Measurements from ENCODE around the gene OR8D1. TPM values are rescaled to one million over a fixed set of nuclear protein-coding genes. Genes with fewer than 3 reads are reported as not detected.

Gene OR8D1
- total RNA-seq, 1 experiment from 2014 or later = not detected

DNA sequence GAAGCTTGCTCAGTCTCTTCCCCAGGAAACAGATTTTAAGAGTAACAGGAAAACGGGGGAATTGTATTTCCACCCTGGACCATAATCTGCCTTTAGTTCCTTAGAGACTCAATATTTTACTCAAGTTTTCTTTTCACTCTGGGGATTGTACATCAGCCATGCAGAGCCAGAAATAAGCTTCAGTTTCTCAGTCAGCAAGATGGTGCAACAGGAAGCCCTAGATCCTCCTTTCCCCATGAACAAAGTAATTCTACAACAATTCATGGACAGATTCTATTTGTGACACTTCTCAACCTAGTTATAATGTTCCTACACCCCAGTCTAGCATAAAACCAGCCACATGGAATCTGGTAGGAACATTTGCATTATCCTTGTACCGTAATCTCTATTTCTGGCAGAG lies 45.8 kb upstream of the OR8D1 start (continued):
- TF ChIP-seq, protein P1, sequence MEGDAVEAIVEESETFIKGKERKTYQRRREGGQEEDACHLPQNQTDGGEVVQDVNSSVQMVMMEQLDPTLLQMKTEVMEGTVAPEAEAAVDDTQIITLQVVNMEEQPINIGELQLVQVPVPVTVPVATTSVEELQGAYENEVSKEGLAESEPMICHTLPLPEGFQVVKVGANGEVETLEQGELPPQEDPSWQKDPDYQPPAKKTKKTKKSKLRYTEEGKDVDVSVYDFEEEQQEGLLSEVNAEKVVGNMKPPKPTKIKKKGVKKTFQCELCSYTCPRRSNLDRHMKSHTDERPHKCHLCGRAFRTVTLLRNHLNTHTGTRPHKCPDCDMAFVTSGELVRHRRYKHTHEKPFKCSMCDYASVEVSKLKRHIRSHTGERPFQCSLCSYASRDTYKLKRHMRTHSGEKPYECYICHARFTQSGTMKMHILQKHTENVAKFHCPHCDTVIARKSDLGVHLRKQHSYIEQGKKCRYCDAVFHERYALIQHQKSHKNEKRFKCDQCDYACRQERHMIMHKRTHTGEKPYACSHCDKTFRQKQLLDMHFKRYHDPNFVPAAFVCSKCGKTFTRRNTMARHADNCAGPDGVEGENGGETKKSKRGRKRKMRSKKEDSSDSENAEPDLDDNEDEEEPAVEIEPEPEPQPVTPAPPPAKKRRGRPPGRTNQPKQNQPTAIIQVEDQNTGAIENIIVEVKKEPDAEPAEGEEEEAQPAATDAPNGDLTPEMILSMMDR (IDR thresholded peaks at IDR 0.05 in 2 of 3, conservative IDR thresholded peaks at IDR 0.05 in 1 of 3; ENCODE audit: borderline replicate concordance in 1 of 3, insufficient read depth in 1 of 3, low read depth in 2 of 3, low read length in 2 of 3) = no peak
- TF ChIP-seq SIN3A (IDR thresholded peaks at IDR 0.05; ENCODE audit: low read depth) (no peak), POLR2A (IDR thresholded peaks at IDR 0.05; ENCODE audit: borderline replicate concordance, extremely low read depth, insufficient read depth, insufficient read length) (no peak), EZH2phosphoT487 (IDR thresholded peaks at IDR 0.05; ENCODE audit: borderline replicate concordance) (no peak), RAD21 (IDR thresholded peaks at IDR 0.05; ENCODE audit: low read depth) (no peak)
- TF ChIP-seq, protein P2, sequence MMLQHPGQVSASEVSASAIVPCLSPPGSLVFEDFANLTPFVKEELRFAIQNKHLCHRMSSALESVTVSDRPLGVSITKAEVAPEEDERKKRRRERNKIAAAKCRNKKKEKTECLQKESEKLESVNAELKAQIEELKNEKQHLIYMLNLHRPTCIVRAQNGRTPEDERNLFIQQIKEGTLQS (IDR thresholded peaks at IDR 0.05) = no peak

DNA sequence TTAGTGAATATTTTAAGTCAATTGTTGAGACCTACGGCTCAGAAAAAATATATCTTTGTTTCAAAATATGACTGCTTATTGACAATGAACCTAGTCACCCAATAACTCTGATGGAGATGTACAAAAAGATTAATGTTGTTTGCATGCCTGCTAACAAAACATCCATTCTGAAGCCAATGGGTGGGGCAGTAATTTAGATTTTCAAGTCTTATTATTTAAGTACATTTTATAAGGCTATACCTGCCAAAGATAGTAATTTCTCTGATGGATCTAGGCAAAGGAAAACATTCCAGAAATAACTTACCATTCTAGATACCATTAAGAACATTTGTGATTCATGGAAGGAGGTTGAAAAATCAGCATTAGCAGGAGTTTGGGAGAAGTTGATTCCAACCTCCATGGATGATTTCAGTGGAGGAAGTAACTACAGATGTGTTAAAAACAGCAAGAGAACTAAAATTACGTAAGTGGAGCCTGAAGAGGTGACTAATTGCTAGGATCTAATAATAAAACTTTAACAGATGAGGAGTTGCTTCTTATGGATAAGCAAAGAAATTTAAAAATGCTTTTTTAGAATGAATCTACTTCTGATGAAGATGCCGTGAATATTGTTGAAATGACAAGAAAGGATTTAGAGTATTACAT lies 32.7 kb upstream of the OR8D1 start:
- no peaks in the 10 kb centered on the region for H3K79me2 ChIP-seq (ENCODE audit: insufficient read depth, low read length)

More for the DNA sequence above, 32.7 kb upstream of the OR8D1 start:
- Histone ChIP-seq H2AFZ (ENCODE audit: low read depth, low read length, poor library complexity, severe bottlenecking) (no peak overlapping the region), H3K9me2 (ENCODE audit: insufficient read depth) (no peaks in the 10 kb centered on the region), H3K4me3 (replicated peaks in 1 of 2; ENCODE audit: low read depth in 1 of 2, low read length in 2 of 2) (no peak overlapping the region), H3K4me2 (ENCODE audit: low read length) (no peak overlapping the region), H3K36me3 (ENCODE audit: control insufficient read depth in 1 of 2, insufficient read depth in 2 of 2, low read length in 2 of 2) (no peaks in the 10 kb centered on the region), H3K27me3 (ENCODE audit: insufficient read depth, low read length) (peaks cover 7% of the 10 kb centered on the region; the same call in 1 of the 2 replicates), H3K9ac (ENCODE audit: low read length) (no peak overlapping the region), H3K9me3 (ENCODE audit: control insufficient read depth in 1 of 2, insufficient read depth in 1 of 2, low read depth in 1 of 2, low read length in 2 of 2) (no peaks in the 10 kb centered on the region), H3K27ac (ENCODE audit: low read depth, low read length) (no peak overlapping the region), H3K4me1 (ENCODE audit: control insufficient read depth in 1 of 2, insufficient read depth in 2 of 2, low read length in 2 of 2) (no peaks in the 10 kb centered on the region), H4K20me1 (ENCODE audit: insufficient read depth) (no peaks in the 10 kb centered on the region)
- CTCF ChIA-PET = no interaction called here
- TF ChIP-seq POLR2A (IDR thresholded peaks at IDR 0.05; ENCODE audit: borderline replicate concordance, extremely low read depth, insufficient read depth, insufficient read length) (no peak), JUND (IDR thresholded peaks at IDR 0.05) (no peak), ZNF274 (IDR thresholded peaks at IDR 0.05; ENCODE audit: low read depth, low read length) (no peak), POLR2AphosphoS5 (IDR thresholded peaks at IDR 0.05; ENCODE audit: low read depth, low read length) (no peak), FOSL1 (IDR thresholded peaks at IDR 0.05; ENCODE audit: low read depth) (no peak), YY1 (IDR thresholded peaks at IDR 0.05; ENCODE audit: extremely low read depth, insufficient replicate concordance, low read depth, low read length) (no peak), SRF (IDR thresholded peaks at IDR 0.05; ENCODE audit: low read depth) (no peak), TCF7L2 (IDR thresholded peaks at IDR 0.05; ENCODE audit: borderline replicate concordance, extremely low read depth, insufficient read depth, insufficient read length) (no peak), ELF1 (IDR thresholded peaks at IDR 0.05; ENCODE audit: borderline replicate concordance, low read depth) (no peak), CEBPB (IDR thresholded peaks at IDR 0.05; ENCODE audit: low read depth) (no peak), RAD21 (IDR thresholded peaks at IDR 0.05; ENCODE audit: low read depth) (no peak), EZH2phosphoT487 (IDR thresholded peaks at IDR 0.05; ENCODE audit: borderline replicate concordance) (no peak)
- TF ChIP-seq, protein P3, sequence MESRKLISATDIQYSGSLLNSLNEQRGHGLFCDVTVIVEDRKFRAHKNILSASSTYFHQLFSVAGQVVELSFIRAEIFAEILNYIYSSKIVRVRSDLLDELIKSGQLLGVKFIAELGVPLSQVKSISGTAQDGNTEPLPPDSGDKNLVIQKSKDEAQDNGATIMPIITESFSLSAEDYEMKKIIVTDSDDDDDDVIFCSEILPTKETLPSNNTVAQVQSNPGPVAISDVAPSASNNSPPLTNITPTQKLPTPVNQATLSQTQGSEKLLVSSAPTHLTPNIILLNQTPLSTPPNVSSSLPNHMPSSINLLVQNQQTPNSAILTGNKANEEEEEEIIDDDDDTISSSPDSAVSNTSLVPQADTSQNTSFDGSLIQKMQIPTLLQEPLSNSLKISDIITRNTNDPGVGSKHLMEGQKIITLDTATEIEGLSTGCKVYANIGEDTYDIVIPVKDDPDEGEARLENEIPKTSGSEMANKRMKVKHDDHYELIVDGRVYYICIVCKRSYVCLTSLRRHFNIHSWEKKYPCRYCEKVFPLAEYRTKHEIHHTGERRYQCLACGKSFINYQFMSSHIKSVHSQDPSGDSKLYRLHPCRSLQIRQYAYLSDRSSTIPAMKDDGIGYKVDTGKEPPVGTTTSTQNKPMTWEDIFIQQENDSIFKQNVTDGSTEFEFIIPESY (IDR thresholded peaks at IDR 0.05; ENCODE audit: extremely low read depth, insufficient replicate concordance, low read length) = no peak
- TF ChIP-seq, protein P2 (IDR thresholded peaks at IDR 0.05) = no peak
- POLR2A ChIA-PET = no interaction called here
- no peak for ATAC-seq
- intact Hi-C loops (cut with micrococcal nuclease) = no loop called here
- RAD21 ChIA-PET (ENCODE audit: low non-redundant PET in 1 of 2, low total read pairs in 2 of 2, uncharacterized antibody in 2 of 2, unreplicated experiment in 2 of 2) = no interaction called here
- no TSS peak for BruUV-seq (replicated peaks)
- DNase-seq (ENCODE audit: low read depth, low spot score) = no peak
